HG02798 (cell line): ENCODE data around the gene DDX21.
"Not testable (repeated sequence)": the region's sequence is repeated elsewhere in the genome, so short reads cannot be mapped to it uniquely, and the experiment has no call there.

Source experiments
- ATAC-seq: cut with Tn5 transposase; IDR thresholded peaks from one replicate; pipeline ENCODE4 v1.9.1; 2021; ENCODE audit warnings: mild to moderate bottlenecking; ENCODE audit not compliant: unreplicated experiment, poor library complexity

The DDX21 gene

GRCh38 chr10:68955832-68956532 lies at the start of gene DDX21:
Gene DDX21, plus strand, starts transcription at chr10:68956170. Its CDS starts 56 bp downstream, at chr10:68956226.
- peak; percentile 91 for ATAC-seq

- ATAC-seq: no peak
Measured at GRCh38 chr10:68924593-68924992, 31.4 kb upstream of the DDX21 start.

DNA sequence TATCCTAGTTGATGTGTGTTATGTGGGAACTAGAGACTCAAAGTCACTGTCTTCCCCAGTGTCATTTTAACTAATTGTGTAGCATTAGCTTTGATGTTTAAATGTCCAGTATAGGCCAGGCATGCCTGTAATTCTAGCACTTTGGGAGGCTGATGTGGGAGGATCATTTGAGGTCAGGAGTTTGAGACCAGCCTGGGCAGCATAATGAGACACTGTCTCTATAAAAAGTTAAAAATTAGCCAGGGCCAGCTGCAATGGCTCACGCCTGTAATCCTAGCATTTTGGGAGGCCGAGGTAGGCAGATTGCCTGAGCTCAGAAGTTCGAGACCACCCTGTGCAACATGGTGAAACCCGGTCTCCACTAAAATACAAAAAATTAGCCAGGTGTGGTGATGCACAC lies 30.5 kb upstream of the DDX21 start:
- ATAC-seq: no peak

DNA sequence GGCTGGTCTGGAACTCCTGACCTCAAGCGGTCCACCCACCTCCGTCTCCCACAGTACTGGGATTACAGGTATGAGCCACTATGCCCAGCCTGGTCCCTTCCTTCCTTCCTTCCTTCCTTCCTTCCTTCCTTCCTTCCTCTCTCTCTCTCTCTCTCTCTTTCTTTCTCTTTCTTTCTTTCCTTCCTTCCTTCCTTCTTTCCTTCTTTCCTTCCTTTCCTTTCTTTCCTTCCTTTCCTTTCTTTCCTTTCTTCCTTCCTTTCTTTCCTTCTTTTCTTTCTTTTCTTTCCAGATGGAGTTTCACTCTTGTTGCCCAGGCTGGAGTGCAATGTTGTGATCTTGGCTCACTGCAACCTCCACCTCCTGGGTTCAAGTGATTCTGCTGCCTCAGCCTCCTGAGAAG lies 26.8 kb upstream of the DDX21 start:
- not testable (repeated sequence) for ATAC-seq

DNA sequence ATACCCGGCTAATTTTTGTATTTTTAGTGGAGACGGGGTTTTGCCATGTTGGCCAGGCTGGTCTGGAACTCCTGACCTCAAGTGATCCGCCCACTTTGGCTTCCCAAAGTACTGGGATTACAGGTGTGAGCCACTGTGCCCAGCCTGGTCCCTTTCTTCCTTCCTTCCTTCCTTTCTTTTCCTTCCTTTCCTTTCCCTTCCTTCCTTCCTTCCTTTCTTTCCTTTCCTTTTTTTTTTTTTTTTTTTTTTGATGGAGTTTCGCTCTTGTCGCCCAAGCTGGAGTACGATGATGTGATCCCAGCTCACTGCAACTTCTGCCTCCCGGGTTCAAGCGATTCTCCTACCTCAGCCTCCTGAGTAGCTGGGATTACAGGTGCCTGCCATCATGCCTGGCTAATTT lies 26.1 kb upstream of the DDX21 start:
- not testable (repeated sequence) for ATAC-seq

DNA sequence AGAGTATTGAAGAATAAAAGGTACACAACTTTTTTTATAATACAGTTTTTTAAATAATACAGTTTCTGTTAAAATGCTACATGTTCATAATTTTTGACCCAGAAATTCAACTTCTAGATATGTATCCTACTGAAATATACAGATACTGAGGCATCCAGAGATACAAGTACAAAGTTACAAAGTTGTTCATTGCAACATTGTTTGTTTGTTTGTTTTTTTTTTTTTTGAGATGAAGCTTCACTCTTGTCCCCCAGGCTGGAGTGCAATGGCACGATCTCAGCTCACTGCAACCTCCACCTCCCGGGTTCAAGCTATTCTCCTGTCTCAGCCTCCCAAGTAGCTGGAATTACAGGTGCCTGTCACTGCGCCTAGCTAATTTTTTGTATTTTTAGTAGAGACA lies 23.1 kb upstream of the DDX21 start:
- not testable (repeated sequence) for ATAC-seq

- ATAC-seq: no peak
Measured at GRCh38 chr10:68934994-68935393, 21.0 kb upstream of the DDX21 start.

DNA sequence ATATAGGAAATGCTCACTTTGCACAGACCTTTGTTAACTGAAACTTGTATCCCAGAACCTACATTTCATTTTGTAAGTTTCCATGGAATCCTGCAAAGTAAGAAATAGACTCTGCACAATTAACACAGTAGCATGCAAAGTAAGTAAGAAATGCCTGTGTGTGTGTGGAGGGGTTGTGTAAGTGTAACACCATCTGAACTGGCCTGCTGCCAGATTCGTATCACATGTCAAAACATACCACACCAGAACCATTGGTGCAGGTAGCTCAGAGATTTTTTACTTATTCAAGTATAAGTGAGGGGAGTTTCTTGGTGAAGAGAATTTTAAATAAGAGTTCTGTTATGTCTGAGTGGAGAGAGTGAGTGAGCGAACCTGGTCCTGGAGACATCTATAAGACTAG lies 17.9 kb upstream of the DDX21 start:
- no peak for ATAC-seq

GRCh38 chr10:68938884-68939283 lies 17.1 kb upstream of the DDX21 start:
- ATAC-seq: no peak

GRCh38 chr10:68940917-68941316 lies 15.1 kb upstream of the DDX21 start:
- ATAC-seq: not testable (repeated sequence)

DNA sequence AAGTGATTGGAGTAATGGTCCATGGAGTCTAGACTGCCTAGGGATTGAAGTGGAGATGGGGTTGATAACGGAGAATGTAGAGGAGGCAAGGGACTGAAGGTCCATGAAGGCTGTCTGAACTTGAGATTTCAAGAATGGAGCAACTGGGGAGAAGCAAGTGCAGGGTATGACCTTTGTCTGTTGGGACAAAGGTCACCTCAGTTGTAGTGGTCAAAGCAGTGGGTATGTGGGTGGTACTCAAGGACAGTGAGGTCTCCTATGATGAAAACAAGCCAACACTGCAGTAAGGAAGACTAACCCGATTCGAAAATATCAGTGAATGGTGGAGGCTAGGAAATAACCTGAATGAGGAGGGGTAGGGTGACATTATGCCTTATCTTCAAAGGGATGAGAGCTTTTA lies 5.4 kb upstream of the DDX21 start:
- no peak for ATAC-seq

GRCh38 chr10:68954904-68955303 lies 1.1 kb upstream of the DDX21 start:
- no peak for ATAC-seq

- peak; percentile 5 for ATAC-seq
Measured at GRCh38 chr10:68955355-68955831, 577 bp upstream of the DDX21 start.

- ATAC-seq: no peak
Measured at GRCh38 chr10:68957284-68957615, 1.3 kb downstream of the DDX21 start.

DNA sequence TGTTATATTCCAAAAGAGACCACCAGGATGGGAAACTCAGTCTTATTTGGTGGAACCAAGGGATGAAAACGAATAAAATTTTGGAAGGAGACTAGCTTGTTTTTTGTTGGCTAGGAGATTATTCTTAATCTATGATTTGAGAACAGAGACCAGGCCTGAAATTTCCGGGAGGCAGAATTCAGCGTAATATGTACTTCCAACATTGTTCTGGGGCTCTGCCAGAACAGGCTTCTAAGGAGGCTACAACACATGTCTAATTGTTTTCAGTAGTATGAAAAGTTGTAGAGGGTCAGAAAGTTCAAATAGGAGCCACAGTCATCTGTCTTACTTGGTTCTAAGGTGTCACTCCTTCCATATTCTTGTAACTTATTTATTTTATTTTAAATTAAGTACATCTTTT lies 1.7 kb downstream of the DDX21 start:
- ATAC-seq: no peak

- no peak for ATAC-seq
Measured at GRCh38 chr10:68959695-68960527, 3.9 kb downstream of the DDX21 start.

- no peak for ATAC-seq
Measured at GRCh38 chr10:68963151-68963550, 7.2 kb downstream of the DDX21 start.

DNA sequence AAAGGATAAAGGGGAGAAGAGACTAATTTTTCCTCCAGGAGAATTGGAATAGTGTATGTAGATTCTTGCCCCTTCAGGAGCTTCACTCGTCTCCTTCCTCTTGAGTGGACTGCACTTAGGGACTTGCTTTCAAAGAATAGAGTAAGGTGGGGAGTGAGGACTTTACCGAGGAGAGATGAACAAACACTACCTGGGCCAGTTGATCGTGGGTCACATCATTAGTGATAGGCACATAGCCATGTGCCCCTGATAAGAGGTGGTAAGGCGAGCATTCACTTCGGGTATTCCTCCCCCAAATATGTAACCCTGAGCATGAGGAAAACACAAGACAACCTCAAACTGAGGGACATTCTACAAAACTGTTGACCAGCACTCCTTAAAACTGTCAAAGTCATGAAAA lies 18.0 kb downstream of the DDX21 start:
- ATAC-seq: no peak

DNA sequence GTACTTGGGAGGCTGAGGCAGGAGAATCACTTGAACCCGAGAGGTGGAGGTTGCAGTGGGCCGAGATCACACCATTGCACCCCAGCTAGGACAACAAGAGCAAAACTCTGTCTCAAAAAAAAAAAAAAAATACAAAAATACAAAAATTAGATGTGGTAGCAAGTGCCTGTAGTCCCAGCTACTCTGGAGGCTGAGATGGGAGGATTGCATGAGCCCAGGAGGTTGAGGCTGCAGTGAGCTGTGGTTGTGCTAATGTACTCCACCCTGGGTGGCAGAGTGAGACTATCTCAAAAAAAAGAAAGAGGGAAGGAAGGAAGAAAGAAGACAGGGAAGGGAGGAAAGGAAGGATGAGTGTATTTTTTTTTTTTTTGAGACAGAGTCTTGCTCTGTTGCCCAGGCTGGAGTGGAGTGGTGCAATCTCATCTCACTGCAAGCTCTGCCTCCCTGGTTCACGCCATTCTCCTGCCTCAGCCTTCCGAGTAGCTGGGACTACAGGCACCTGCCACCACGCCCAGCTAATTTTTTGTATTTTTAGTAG lies 20.0 kb downstream of the DDX21 start:
- not testable (repeated sequence) for ATAC-seq

- not testable (repeated sequence) for ATAC-seq
Measured at GRCh38 chr10:68979738-68980137, 23.8 kb downstream of the DDX21 start.

GRCh38 chr10:68981074-68981473 lies 25.1 kb downstream of the DDX21 start:
- ATAC-seq: no peak
